Measurements from ENCODE around the gene TOR3A. TPM values are rescaled to one million over a fixed set of nuclear protein-coding genes. Genes with fewer than 3 reads are reported as not detected.

Gene TOR3A
- total and polyA plus RNA-seq, 2 donors (not counting 1 experiment from before 2014, with no cell fraction given), result 49.9 to 65.6 TPM

DNA sequence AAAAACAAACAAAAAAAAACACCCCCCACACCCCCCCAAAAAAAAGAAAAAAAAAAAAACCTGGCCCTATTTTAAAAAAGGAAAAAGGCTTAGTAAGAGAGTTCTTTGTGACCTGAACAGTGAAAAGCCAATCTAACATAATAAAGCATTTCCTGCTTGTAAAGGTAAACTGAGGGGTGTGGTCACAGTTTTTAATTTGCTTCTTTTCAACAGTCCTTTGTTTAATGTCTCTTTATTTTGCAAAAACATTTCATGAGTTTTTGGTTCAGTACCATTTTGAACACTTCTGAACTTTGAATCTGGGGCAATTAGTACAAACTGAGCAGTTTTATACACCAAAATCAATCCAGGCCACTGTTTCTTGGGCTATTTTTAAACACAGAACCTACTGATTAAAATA, 37.6 kb downstream of the TOR3A start:
- no peak overlapping the region for H3K4me3 ChIP-seq (ENCODE audit: control extremely low read depth in 1 of 5, extremely low read depth in 1 of 5, insufficient read depth in 1 of 5, low read depth in 2 of 5, low read length in 4 of 5)
- DNase-seq, result no peak
- TF ChIP-seq EZH2 (IDR thresholded peaks at IDR 0.05; ENCODE audit: borderline replicate concordance, insufficient read depth, low read depth, low read length, poor library complexity, severe bottlenecking), result no peak
- TF ChIP-seq, protein P1, sequence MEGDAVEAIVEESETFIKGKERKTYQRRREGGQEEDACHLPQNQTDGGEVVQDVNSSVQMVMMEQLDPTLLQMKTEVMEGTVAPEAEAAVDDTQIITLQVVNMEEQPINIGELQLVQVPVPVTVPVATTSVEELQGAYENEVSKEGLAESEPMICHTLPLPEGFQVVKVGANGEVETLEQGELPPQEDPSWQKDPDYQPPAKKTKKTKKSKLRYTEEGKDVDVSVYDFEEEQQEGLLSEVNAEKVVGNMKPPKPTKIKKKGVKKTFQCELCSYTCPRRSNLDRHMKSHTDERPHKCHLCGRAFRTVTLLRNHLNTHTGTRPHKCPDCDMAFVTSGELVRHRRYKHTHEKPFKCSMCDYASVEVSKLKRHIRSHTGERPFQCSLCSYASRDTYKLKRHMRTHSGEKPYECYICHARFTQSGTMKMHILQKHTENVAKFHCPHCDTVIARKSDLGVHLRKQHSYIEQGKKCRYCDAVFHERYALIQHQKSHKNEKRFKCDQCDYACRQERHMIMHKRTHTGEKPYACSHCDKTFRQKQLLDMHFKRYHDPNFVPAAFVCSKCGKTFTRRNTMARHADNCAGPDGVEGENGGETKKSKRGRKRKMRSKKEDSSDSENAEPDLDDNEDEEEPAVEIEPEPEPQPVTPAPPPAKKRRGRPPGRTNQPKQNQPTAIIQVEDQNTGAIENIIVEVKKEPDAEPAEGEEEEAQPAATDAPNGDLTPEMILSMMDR (IDR thresholded peaks at IDR 0.05), result no peak
- Mint-ChIP-seq H3K27me3 (no peaks in the 10 kb centered on the region), H3K4me1 (peaks cover 2% of the 10 kb centered on the region), H3K27ac (no peak overlapping the region), H3K4me3 (no peak overlapping the region), H3K9me3 (ENCODE audit: insufficient read depth) (no peaks in the 10 kb centered on the region)
- H3K27me3 ChIP-seq (replicated peaks in 1 of 4; ENCODE audit: control extremely low read depth in 1 of 4, control insufficient read depth in 3 of 4, insufficient read depth in 4 of 4, low read length in 3 of 4), result no peaks in the 10 kb centered on the region
- H3K79me2 ChIP-seq (ENCODE audit: control insufficient read depth, insufficient read depth, low read length), result no peaks in the 10 kb centered on the region
- CTCF ChIA-PET, result interaction anchor here (1.0 to 2.7 kb wide), 4 partner anchors 32 to 251 kb away, joined by 3 to 39 read pairs (median 5); partner anchors contain the start of genes SOAT1 and TOR3A
- no peak overlapping the region for H2AFZ ChIP-seq (ENCODE audit: insufficient read depth, low read depth, low read length, poor library complexity, severe bottlenecking)
- H3K36me3 ChIP-seq (replicated peaks in 1 of 2; ENCODE audit: control extremely low read depth in 1 of 2, control insufficient read depth in 1 of 2, extremely low read depth in 1 of 2, insufficient read depth in 2 of 2, low read length in 1 of 2), result peaks cover 7 to 19% of the 10 kb centered on the region in 2 experiments
- no peaks in the 10 kb centered on the region for H3K9me3 ChIP-seq (ENCODE audit: control extremely low read depth in 1 of 3, control insufficient read depth in 2 of 3, insufficient read depth in 1 of 3, low read length in 2 of 3)
- ATAC-seq (ENCODE audit: low read depth), result no peak
- no peaks in the 10 kb centered on the region for H4K20me1 ChIP-seq (ENCODE audit: control insufficient read depth, insufficient read depth, low read length, poor library complexity, severe bottlenecking)
- no peak overlapping the region for H3K9ac ChIP-seq (ENCODE audit: low read length)
- no peaks in the 10 kb centered on the region for H3K4me1 ChIP-seq (ENCODE audit: control insufficient read depth in 2 of 2, insufficient read depth in 2 of 2, low read length in 2 of 2)
- POLR2A ChIA-PET, result no interaction called here
- H3K27ac ChIP-seq (ENCODE audit: low read length in 2 of 2), result no peak overlapping the region
- no peak overlapping the region for H3K4me2 ChIP-seq (replicated peaks; ENCODE audit: low read depth, low read length, poor library complexity, severe bottlenecking)
- intact Hi-C loops (cut with micrococcal nuclease), result no loop called here

DNA sequence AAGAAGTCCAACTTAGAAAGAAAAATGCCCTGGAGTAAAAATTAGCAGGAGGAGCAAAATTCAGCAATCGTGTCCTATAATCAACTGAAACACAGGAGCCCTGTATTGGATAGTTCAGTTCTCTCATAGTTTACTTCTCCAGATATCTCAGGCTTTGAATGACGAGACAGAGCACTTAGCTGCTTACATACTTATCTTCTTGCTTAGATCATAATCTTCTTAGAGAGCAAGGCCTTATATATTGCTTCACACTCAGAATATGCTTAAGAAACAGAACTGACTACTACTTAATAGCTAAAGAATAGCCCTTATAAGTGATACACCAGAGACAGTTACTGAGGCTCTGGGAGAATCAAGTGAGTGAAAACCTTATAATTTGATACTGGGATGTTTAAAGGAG, 38.9 kb downstream of the TOR3A start:
- H3K27ac ChIP-seq (ENCODE audit: low read length in 2 of 2), result no peak overlapping the region
- no peaks in the 10 kb centered on the region for H3K27me3 ChIP-seq (replicated peaks in 1 of 4; ENCODE audit: control extremely low read depth in 1 of 4, control insufficient read depth in 3 of 4, insufficient read depth in 4 of 4, low read length in 3 of 4)
- ChIA-PET CTCF (interaction anchor here (0.8 to 5.1 kb wide), 21 partner anchors 9 to 809 kb away, joined by 3 to 74 read pairs (median 5); partner anchors contain the start of genes AXDND1, SOAT1 and TOR3A), POLR2A (no interaction called here)
- H3K4me2 ChIP-seq (replicated peaks; ENCODE audit: low read depth, low read length, poor library complexity, severe bottlenecking), result no peak overlapping the region
- no peaks in the 10 kb centered on the region for H3K27me3 Mint-ChIP-seq
- ATAC-seq (ENCODE audit: low read depth) (no peak), DNase-seq (no peak)
- H3K4me1 Mint-ChIP-seq, result peaks cover 5% of the 10 kb centered on the region
- no peaks in the 10 kb centered on the region for H3K79me2 ChIP-seq (ENCODE audit: control insufficient read depth, insufficient read depth, low read length)
- TF ChIP-seq EZH2 (IDR thresholded peaks at IDR 0.05; ENCODE audit: borderline replicate concordance, insufficient read depth, low read depth, low read length, poor library complexity, severe bottlenecking), result no peak
- TF ChIP-seq, protein P1 (IDR thresholded peaks at IDR 0.05), result no peak
- peaks cover 7 to 19% of the 10 kb centered on the region in 2 experiments for H3K36me3 ChIP-seq (replicated peaks in 1 of 2; ENCODE audit: control extremely low read depth in 1 of 2, control insufficient read depth in 1 of 2, extremely low read depth in 1 of 2, insufficient read depth in 2 of 2, low read length in 1 of 2)
- H3K9ac ChIP-seq (ENCODE audit: low read length), result no peak overlapping the region
- H3K27ac Mint-ChIP-seq, result no peak overlapping the region
- H3K9me3 Mint-ChIP-seq (ENCODE audit: insufficient read depth), result no peaks in the 10 kb centered on the region
- no peaks in the 10 kb centered on the region for H3K4me1 ChIP-seq (ENCODE audit: control insufficient read depth in 2 of 2, insufficient read depth in 2 of 2, low read length in 2 of 2)
- H3K9me3 ChIP-seq (ENCODE audit: control extremely low read depth in 1 of 3, control insufficient read depth in 2 of 3, insufficient read depth in 1 of 3, low read length in 2 of 3), result no peaks in the 10 kb centered on the region
- WGBS (ENCODE audit: insufficient coverage), result 83% methylated on average over 1 of the region's 2 CpGs
- no peak overlapping the region for H2AFZ ChIP-seq (ENCODE audit: insufficient read depth, low read depth, low read length, poor library complexity, severe bottlenecking)
- intact Hi-C loops (cut with micrococcal nuclease), result loop anchor here (1.0 to 10.0 kb wide), 3 partner anchors 104 to 249 kb away; partner anchors contain the start of gene ABL2
- no peaks in the 10 kb centered on the region for H4K20me1 ChIP-seq (ENCODE audit: control insufficient read depth, insufficient read depth, low read length, poor library complexity, severe bottlenecking)
- no peak overlapping the region for H3K4me3 Mint-ChIP-seq
- H3K4me3 ChIP-seq (ENCODE audit: control extremely low read depth in 1 of 5, extremely low read depth in 1 of 5, insufficient read depth in 1 of 5, low read depth in 2 of 5, low read length in 4 of 5), result no peak overlapping the region

All from B cell (primary cell).